Hematopoietic multipotent progenitor cell treated with erythropoietin and hydrocortisone succinate and interleukin-3 and kit ligand, for 8 days (in vitro differentiated cells): ENCODE results near the gene UROS.

Experiments used
- DNase-seq: peaks from one replicate; pipeline ENCODE4 v3.0.0-alpha.2; 2015

UROS gene

GRCh38 chr10:125785791-125786190, 37.3 kb downstream of the UROS start:
- DNase-seq, result no peak

- no peak for DNase-seq
These were observed 39.1 kb downstream of the UROS start for GRCh38 chr10:125783957-125784356.

- DNase-seq, result no peak
These were observed 39.6 kb downstream of the UROS start for GRCh38 chr10:125783408-125783807.

GRCh38 chr10:125782616-125783015, 40.4 kb downstream of the UROS start:
- no peak for DNase-seq

GRCh38 chr10:125782054-125782453, 41.0 kb downstream of the UROS start:
- no peak for DNase-seq

- DNase-seq, result no peak
These were observed 41.7 kb downstream of the UROS start for GRCh38 chr10:125781374-125781773.

- no peak for DNase-seq
These were observed 43.4 kb downstream of the UROS start for GRCh38 chr10:125779403-125780327.

- no peak for DNase-seq
These were observed 44.5 kb downstream of the UROS start for GRCh38 chr10:125778556-125778955.

- no peak for DNase-seq
These were observed 45.3 kb downstream of the UROS start for GRCh38 chr10:125777806-125778205.

GRCh38 chr10:125775491-125776106, 47.5 kb downstream of the UROS start, which contains the start of gene MMP21:
Gene MMP21, minus strand, starts transcription at chr10:125775821. Its CDS starts 0 bp downstream, at chr10:125775821.
- DNase-seq, result no peak

- no peak for DNase-seq
These were observed 48.4 kb downstream of the UROS start for GRCh38 chr10:125774581-125775191.

- DNase-seq, result no peak
These were observed 49.1 kb downstream of the UROS start for GRCh38 chr10:125773687-125774543.

- no peak for DNase-seq
These were observed 50.2 kb downstream of the UROS start for GRCh38 chr10:125772864-125773180.

- no peak for DNase-seq
These were observed 50.8 kb downstream of the UROS start for GRCh38 chr10:125772112-125772863.

GRCh38 chr10:125770844-125771243, 52.2 kb downstream of the UROS start:
- DNase-seq, result no peak

- no peak for DNase-seq
These were observed 53.9 kb downstream of the UROS start for GRCh38 chr10:125769175-125769574.

GRCh38 chr10:125768219-125768855, 54.7 kb downstream of the UROS start:
- no peak for DNase-seq

GRCh38 chr10:125766511-125766910, 56.5 kb downstream of the UROS start:
- no peak for DNase-seq

GRCh38 chr10:125765835-125766234, 57.2 kb downstream of the UROS start:
- no peak for DNase-seq

- no peak for DNase-seq
These were observed 60.1 kb downstream of the UROS start for GRCh38 chr10:125762692-125763648.
